ENCODE data around the gene IMMP2L. TPM values are rescaled to one million over a fixed set of nuclear protein-coding genes. Genes with fewer than 3 reads are reported as not detected.

IMMP2L gene
- total and polyA plus RNA-seq, 4 donors = 24.3 to 32.9 (median 26.8) TPM

- Histone ChIP-seq H3K27ac (ENCODE audit: low read depth in 1 of 2, low read length in 2 of 2) (no peak overlapping the region), H3K27me3 (ENCODE audit: control insufficient read depth in 1 of 2, insufficient read depth in 2 of 2, low read length in 1 of 2) (no peaks in the 10 kb centered on the region), H3K9me3 (ENCODE audit: control insufficient read depth, low read length) (no peaks in the 10 kb centered on the region), H3K4me1 (ENCODE audit: control insufficient read depth in 1 of 2, insufficient read depth in 2 of 2, low read length in 2 of 2) (no peaks in the 10 kb centered on the region), H3K4me3 (ENCODE audit: low read length in 2 of 2) (no peak overlapping the region), H3K36me3 (ENCODE audit: control insufficient read depth in 1 of 2, insufficient read depth in 2 of 2, low read length in 1 of 2) (no peaks in the 10 kb centered on the region)
- DNase-seq (no peak), ATAC-seq (ENCODE audit: low FRiP score) (no peak)
- intact Hi-C loops (cut with DNase I) = loop anchor here in 1 of 2 donors (5.0 kb wide), 1 partner anchor 337 kb away; no protein-coding TSS in a partner anchor
- 93 to 100% methylated on average over 1 of the region's 1 CpG for WGBS, 2 donors
Measured at GRCh38 chr7:111150709-111151108, 411.6 kb downstream of the IMMP2L start.

GRCh38 chr7:111147708-111148533 lies 414.4 kb downstream of the IMMP2L start:
- no peak for ATAC-seq (ENCODE audit: low FRiP score)
- H3K4me1 ChIP-seq (ENCODE audit: control insufficient read depth in 1 of 2, insufficient read depth in 2 of 2, low read length in 2 of 2) = no peaks in the 10 kb centered on the region
- no peak overlapping the region for H3K4me3 ChIP-seq (ENCODE audit: low read length in 2 of 2)
- H3K9me3 ChIP-seq (ENCODE audit: control insufficient read depth, low read length) = no peaks in the 10 kb centered on the region
- DNase-seq = no peak
- no peaks in the 10 kb centered on the region for H3K27me3 ChIP-seq (ENCODE audit: control insufficient read depth in 1 of 2, insufficient read depth in 2 of 2, low read length in 1 of 2)
- H3K27ac ChIP-seq (ENCODE audit: low read depth in 1 of 2, low read length in 2 of 2) = no peak overlapping the region
- WGBS, 2 donors = 94% methylated on average over 6 of the region's 6 CpGs
- intact Hi-C loops (cut with DNase I) = no loop called here
- H3K36me3 ChIP-seq (ENCODE audit: control insufficient read depth in 1 of 2, insufficient read depth in 2 of 2, low read length in 1 of 2) = no peaks in the 10 kb centered on the region

- no peak for DNase-seq
- no peak for ATAC-seq (ENCODE audit: low FRiP score)
- no peaks in the 10 kb centered on the region for H3K4me1 ChIP-seq (ENCODE audit: control insufficient read depth in 1 of 2, insufficient read depth in 2 of 2, low read length in 2 of 2)
- no peak overlapping the region for H3K4me3 ChIP-seq (ENCODE audit: low read length in 2 of 2)
- no peaks in the 10 kb centered on the region for H3K27me3 ChIP-seq (ENCODE audit: control insufficient read depth in 1 of 2, insufficient read depth in 2 of 2, low read length in 1 of 2)
- intact Hi-C loops (cut with DNase I) = no loop called here
- H3K27ac ChIP-seq (ENCODE audit: low read depth in 1 of 2, low read length in 2 of 2) = no peak overlapping the region
- H3K9me3 ChIP-seq (ENCODE audit: control insufficient read depth, low read length) = no peaks in the 10 kb centered on the region
- H3K36me3 ChIP-seq (ENCODE audit: control insufficient read depth in 1 of 2, insufficient read depth in 2 of 2, low read length in 1 of 2) = no peaks in the 10 kb centered on the region
Measured at GRCh38 chr7:111146136-111146535, 416.2 kb downstream of the IMMP2L start.

GRCh38 chr7:111145472-111145871 lies 416.8 kb downstream of the IMMP2L start:
- no peaks in the 10 kb centered on the region for H3K9me3 ChIP-seq (ENCODE audit: control insufficient read depth, low read length)
- intact Hi-C loops (cut with DNase I) = no loop called here
- H3K36me3 ChIP-seq (ENCODE audit: control insufficient read depth in 1 of 2, insufficient read depth in 2 of 2, low read length in 1 of 2) = no peaks in the 10 kb centered on the region
- H3K4me3 ChIP-seq (ENCODE audit: low read length in 2 of 2) = no peak overlapping the region
- H3K4me1 ChIP-seq (ENCODE audit: control insufficient read depth in 1 of 2, insufficient read depth in 2 of 2, low read length in 2 of 2) = no peaks in the 10 kb centered on the region
- H3K27me3 ChIP-seq (ENCODE audit: control insufficient read depth in 1 of 2, insufficient read depth in 2 of 2, low read length in 1 of 2) = no peaks in the 10 kb centered on the region
- ATAC-seq (ENCODE audit: low FRiP score) (no peak), DNase-seq (no peak)
- WGBS, 2 donors = 72 to 98% methylated on average over 2 of the region's 2 CpGs
- no peak overlapping the region for H3K27ac ChIP-seq (ENCODE audit: low read depth in 1 of 2, low read length in 2 of 2)

- Histone ChIP-seq H3K4me3 (ENCODE audit: low read length in 2 of 2) (no peak overlapping the region), H3K4me1 (ENCODE audit: control insufficient read depth in 1 of 2, insufficient read depth in 2 of 2, low read length in 2 of 2) (no peaks in the 10 kb centered on the region), H3K36me3 (ENCODE audit: control insufficient read depth in 1 of 2, insufficient read depth in 2 of 2, low read length in 1 of 2) (no peaks in the 10 kb centered on the region), H3K27ac (ENCODE audit: low read depth in 1 of 2, low read length in 2 of 2) (peak overlapping the region in 1 of 2 donors; percentile 51), H3K9me3 (ENCODE audit: control insufficient read depth, low read length) (no peaks in the 10 kb centered on the region), H3K27me3 (ENCODE audit: control insufficient read depth in 1 of 2, insufficient read depth in 2 of 2, low read length in 1 of 2) (no peaks in the 10 kb centered on the region)
- intact Hi-C loops (cut with DNase I) = no loop called here
- no peak for ATAC-seq (ENCODE audit: low FRiP score)
- DNase-seq = no peak
- 65 to 69% methylated on average over 2 of the region's 2 CpGs for WGBS, 2 donors
Measured at GRCh38 chr7:111140091-111140865, 422.0 kb downstream of the IMMP2L start.

- peak; percentile 19 for ATAC-seq (ENCODE audit: low FRiP score)
- no peaks in the 10 kb centered on the region for H3K36me3 ChIP-seq (ENCODE audit: control insufficient read depth in 1 of 2, insufficient read depth in 2 of 2, low read length in 1 of 2)
- DNase-seq = no peak
- H3K9me3 ChIP-seq (ENCODE audit: control insufficient read depth, low read length) = no peaks in the 10 kb centered on the region
- intact Hi-C loops (cut with DNase I) = no loop called here
- H3K27ac ChIP-seq (ENCODE audit: low read depth in 1 of 2, low read length in 2 of 2) = no peak overlapping the region
- H3K4me1 ChIP-seq (ENCODE audit: control insufficient read depth in 1 of 2, insufficient read depth in 2 of 2, low read length in 2 of 2) = no peaks in the 10 kb centered on the region
- no peaks in the 10 kb centered on the region for H3K27me3 ChIP-seq (ENCODE audit: control insufficient read depth in 1 of 2, insufficient read depth in 2 of 2, low read length in 1 of 2)
- no peak overlapping the region for H3K4me3 ChIP-seq (ENCODE audit: low read length in 2 of 2)
Measured at GRCh38 chr7:111138586-111138985, 423.7 kb downstream of the IMMP2L start.

GRCh38 chr7:111138193-111138569 lies 424.1 kb downstream of the IMMP2L start:
- ATAC-seq (ENCODE audit: low FRiP score) (peak; percentile 65), DNase-seq (peak; percentile 87 to 88)
- intact Hi-C loops (cut with DNase I) = no loop called here
- Histone ChIP-seq H3K4me3 (ENCODE audit: low read length in 2 of 2) (peak overlapping the region in 1 of 2 donors; percentile 10), H3K9me3 (ENCODE audit: control insufficient read depth, low read length) (no peaks in the 10 kb centered on the region), H3K4me1 (ENCODE audit: control insufficient read depth in 1 of 2, insufficient read depth in 2 of 2, low read length in 2 of 2) (no peaks in the 10 kb centered on the region), H3K36me3 (ENCODE audit: control insufficient read depth in 1 of 2, insufficient read depth in 2 of 2, low read length in 1 of 2) (no peaks in the 10 kb centered on the region), H3K27ac (ENCODE audit: low read depth in 1 of 2, low read length in 2 of 2) (peak overlapping the region in 1 of 2 donors; percentile 75), H3K27me3 (ENCODE audit: control insufficient read depth in 1 of 2, insufficient read depth in 2 of 2, low read length in 1 of 2) (no peaks in the 10 kb centered on the region)
- 0 to 3% methylated on average over 2 of the region's 2 CpGs for WGBS, 2 donors

GRCh38 chr7:111137296-111138192 lies 424.7 kb downstream of the IMMP2L start:
- Histone ChIP-seq H3K4me3 (ENCODE audit: low read length in 2 of 2) (no peak overlapping the region), H3K27ac (ENCODE audit: low read depth in 1 of 2, low read length in 2 of 2) (peak overlapping the region; percentile 10 to 75), H3K4me1 (ENCODE audit: control insufficient read depth in 1 of 2, insufficient read depth in 2 of 2, low read length in 2 of 2) (peaks cover 0 to 2% of the 10 kb centered on the region in 2 donors), H3K36me3 (ENCODE audit: control insufficient read depth in 1 of 2, insufficient read depth in 2 of 2, low read length in 1 of 2) (no peaks in the 10 kb centered on the region), H3K27me3 (ENCODE audit: control insufficient read depth in 1 of 2, insufficient read depth in 2 of 2, low read length in 1 of 2) (no peaks in the 10 kb centered on the region), H3K9me3 (ENCODE audit: control insufficient read depth, low read length) (no peaks in the 10 kb centered on the region)
- ATAC-seq (ENCODE audit: low FRiP score) (no peak), DNase-seq (peak; percentile 21 to 43)
- intact Hi-C loops (cut with DNase I) = no loop called here
- whole genome bisulfite sequencing, 2 donors = 38 to 40% methylated on average over 4 of the region's 4 CpGs
